Stimulated activated CD8-positive, alpha-beta memory T cell treated with anti-CD3 and anti-CD28 coated beads, Interleukin-4, amount 100 ng/mL, for 1 hour (primary cell): ENCODE measurements around the gene DIP2A.
A peak's percentile ranks its signal among the peaks of the same experiment; 100 is the strongest.
"Not testable (repeated sequence)": the region's sequence is repeated elsewhere in the genome, so short reads cannot be mapped to it uniquely, and the experiment has no call there.

Experiments
- DNase-seq, 2 donors: peaks; one replicate each; pipeline ENCODE4 v3.0.0-alpha.2; 2020; ENCODE audit warnings: low read depth in 2 of 2, low spot score in 1 of 2

Gene DIP2A

DNA sequence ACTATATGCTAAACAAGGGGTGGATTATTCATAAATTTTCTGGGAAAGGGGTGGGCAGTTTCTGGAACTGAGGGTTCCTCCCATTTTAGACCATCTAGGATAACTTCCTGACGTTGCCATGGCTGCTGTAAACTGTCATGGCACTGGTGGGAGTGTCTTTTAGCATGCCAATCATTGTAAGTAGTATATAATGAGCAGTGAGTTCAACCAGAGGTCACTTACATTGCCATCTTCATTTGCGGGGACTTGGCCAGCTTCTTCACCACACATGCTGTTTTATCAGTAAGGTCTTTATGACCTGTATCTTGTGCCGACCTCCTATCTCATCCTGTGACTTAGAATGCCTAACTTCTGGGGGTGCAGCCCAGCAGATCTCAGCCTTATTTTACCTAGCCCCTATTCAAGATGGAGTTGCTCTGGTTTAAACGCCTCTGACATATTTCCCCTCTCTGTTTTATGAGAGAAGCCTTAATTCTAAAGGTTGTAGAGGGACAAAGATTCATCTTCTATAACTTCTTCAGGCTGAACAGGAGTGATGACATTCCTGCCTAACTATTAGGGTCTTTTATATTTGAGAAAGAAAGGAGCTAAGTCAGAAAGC, 60.4 kb downstream of the DIP2A start:
- DNase-seq: no peak

DNA sequence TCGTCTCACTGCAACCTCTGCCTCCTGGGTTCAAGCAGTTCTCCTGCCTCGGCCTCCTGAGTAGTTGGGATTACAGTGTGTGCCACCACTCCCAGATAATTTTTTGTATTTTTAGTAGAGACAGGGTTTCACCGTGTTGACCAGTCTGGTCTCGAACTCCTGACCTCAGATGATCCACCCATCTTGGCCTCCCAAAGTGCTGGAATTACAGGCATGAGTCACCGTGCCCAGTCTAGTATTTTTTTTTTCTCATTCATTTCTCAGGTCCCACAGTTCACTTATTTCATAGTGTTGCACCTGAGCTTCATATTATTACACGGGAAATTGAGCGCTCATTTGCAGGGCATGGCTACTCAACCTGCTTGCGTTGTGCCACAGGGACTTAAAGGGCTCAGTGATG, 68.7 kb downstream of the DIP2A start:
- DNase-seq: not testable (repeated sequence)

DNA sequence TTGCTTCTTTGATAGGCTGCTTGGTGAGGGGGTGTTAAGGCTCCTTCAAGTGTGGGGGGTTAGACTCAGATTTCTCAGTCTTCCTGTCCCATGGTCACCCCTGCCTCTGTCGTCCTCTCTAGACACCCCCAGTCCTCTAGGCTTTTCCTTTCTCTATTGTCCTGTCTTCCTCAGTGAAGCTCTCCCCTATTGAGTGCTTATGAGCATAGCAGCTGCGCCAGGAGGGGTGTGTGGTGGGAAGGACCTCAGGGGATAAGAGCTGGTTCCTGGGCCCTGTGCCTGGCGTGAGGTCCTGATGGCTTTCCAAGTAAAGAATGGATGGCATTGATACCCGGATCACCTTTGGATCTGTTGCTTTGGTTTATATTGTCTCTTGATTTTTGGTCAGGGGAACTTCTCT, 69.1 kb downstream of the DIP2A start:
- no peak for DNase-seq

DNA sequence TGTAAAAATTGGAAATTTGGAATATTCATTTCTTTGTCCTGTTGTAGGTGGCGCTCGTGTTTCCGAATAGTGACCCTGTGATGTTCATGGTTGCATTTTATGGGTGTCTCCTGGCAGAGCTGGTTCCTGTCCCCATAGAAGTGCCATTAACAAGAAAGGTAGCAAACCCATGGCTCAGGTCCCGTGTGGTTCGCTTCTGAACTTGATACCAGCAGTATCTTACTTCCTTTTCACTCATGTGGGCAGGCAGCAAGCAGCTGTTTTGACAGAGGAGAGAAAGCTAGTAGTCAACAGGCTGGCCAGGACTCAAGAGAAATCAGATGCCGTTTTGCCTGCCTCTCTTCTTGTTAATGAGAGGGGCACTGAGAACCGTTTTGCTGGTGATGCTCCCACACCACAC, 73.4 kb downstream of the DIP2A start:
- no peak for DNase-seq

DNA sequence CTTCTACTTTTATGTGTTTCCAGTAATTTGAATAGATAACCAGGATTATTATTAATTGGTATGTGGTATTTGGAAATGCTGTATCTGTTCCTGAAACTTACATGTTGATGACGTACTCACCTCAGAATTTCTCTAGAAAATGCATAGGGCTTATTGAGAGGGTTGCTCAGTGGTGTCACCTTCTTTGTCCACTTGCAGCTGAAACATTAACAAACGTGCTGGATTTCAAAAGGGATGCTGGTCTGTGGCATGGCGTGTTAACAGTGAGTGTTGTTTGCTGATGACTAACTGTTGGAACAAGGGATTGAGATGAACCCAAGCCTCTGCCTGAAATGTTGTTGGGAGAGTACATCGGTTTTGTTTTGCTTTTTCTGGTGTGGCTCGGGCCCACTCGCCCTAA, 78.3 kb downstream of the DIP2A start:
- DNase-seq: no peak

DNA sequence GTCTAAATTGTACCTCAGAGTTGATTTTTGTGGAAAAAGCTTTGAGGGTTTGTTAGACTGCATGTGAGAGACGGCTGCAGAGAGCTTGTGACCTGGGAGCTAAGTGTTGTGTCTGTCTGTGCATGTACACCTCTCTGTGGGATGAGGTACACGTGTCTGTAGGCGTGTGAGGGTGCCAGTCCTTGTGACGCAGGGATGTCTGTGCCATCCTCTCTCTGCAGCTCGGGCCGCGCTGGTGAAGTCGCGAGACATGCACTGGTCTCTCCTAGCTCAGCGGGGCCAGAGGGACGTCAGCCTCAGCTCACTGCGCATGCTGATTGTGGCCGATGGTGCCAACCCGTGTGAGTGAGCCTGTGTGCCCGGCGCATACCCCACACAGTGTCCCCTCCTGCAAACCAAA, 79.6 kb downstream of the DIP2A start:
- no peak for DNase-seq

DNA sequence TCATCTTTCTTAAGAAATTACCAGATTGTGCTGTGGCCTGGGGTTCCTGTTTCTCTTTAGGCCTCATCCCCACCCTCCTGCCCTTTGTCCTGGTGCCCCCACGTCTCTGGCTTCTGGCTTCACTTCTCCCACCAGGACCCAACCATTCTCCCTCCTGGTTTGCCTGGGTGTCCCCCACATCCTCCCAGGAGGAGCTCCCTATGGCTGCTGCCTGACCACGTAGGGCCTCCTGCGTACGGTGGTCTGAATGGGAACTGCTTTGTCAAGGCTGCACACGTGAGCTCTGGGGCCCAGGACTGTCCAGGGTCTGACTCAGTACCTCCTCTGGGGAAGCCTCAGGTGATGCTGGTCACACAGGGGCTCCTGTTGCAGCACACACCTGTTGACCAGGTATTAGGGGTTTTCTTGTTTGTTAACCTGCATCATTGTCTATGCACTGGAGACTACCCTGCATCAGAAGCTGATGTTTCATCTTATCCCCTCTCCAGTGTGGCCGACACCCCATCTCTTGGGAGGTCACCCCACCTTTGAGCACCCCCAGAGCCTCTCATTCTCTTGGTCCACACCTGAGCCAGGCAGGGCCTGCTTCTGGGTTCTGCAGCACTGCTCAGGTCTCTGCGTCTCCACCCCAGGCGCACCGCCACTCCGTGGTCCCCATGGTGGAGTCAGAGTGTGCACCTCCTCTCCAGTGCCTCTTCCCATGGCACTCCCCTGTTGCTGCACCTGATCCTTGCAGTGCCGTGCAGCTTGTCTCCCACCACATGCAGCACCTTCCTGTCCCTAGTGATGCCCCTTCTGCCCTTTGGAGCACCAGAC, 80.4 kb downstream of the DIP2A start:
- DNase-seq: no peak

DNA sequence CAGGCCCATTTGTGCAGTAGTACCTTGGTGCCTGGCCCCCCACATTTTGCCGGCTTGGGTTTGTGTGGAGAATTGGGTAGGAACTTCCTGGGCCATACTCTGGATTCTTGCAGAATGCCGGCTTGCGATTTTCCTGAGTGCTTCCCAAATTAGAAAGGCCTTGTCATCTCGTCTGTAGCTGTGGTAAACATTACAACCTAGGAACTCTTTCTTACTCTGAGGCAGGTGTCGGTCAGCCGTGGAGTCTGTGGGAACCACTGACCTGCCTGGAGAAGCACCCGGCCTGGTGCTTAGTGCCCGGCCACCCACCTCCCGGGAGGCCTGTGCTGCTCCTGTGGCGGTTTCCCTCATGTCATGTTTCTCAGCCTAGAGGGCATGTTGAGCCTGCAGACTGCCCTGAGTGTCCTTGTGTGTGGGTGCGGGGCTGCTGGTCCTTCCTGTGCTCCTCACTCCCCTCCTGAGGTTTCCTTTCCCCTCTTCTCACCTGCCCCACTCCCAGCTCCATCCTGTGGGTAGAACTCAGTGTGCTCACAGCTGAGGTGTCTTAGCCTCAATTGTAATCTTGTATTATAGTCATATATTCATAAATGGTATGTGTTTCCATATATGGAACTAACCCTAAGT, 81.5 kb downstream of the DIP2A start:
- no peak for DNase-seq

DNA sequence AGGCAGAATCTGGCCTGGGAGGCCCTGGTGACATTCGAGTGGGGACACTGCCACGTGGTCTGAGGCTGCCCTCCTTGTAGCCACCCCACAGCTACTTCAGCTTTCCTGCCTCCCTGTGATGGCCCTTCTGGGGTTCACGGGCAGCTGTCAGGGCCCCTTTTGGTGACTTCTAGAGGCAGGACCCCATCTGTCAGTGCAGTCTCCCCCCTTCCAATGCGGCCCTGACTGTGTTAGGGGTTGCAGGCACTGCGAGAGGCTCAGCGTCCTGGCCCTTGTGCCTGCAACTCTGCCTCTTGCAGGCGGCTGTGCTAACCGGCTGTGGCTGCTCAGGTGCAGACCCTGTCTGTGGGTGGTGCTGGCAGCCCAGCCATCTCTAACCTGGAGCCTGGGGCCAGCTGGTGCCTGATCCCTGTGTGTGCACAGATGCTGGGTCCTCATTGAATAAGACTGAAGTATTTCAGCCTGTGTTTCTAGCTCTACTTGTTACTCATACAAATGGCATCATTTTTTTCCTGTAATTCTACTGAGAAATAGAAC, 84.0 kb downstream of the DIP2A start:
- DNase-seq: no peak

DNA sequence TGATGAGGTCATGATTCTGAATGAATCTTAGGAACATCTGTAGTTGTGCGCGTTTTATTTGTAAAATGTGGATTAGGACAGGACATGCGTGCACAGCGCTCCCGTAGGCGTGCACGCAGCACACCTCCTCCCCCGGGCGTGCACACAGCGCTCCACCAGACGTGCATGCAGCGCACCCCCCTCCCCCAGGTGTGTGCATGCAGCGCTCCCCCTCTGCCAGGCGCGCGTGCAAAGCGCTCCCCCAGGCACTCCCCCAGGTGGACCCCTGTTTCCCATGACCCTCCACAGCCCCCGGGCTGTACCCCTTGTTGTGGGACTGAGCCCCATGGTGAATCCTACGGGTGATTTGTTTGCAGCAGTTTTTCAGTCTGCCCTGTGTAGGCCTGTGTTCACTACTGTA, 84.6 kb downstream of the DIP2A start:
- no peak for DNase-seq

DNA sequence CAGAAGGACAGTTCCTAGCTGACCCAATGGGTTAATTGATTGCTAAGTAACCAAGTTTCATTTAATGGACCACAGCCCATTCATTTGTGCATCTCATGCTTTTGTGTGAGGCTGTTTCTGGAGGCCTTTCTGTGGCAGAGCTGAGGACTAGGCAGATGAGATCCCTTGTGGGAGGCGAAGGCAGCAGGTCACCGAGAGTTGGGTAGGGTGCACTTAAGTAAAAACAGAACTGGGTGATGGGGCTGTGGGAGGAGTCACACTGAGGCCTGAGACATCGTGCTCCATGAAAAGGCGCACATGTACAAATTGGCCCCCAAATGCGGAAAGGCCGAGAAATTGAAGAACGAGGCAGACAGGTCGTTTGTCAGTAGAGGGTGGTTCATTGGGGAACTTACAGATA, 85.3 kb downstream of the DIP2A start:
- no peak for DNase-seq

DNA sequence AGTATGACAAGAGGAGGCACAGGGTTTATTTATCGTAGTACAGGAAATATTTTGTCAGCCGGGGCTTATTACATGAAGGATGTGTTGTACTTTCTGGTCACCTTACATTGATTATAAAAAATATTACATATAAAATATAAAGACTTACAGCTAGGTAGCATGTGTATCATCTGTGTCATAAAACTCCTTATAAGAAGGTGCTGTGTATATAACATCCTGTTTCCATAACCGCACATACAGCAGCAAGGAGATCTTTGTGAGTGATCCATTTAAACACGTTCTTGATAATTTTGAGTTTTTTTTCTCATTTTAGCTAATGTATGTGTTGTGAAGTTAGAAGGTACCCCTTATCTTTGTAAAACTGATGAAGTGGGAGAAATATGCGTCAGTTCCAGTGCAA, 86.1 kb downstream of the DIP2A start:
- no peak for DNase-seq

DNA sequence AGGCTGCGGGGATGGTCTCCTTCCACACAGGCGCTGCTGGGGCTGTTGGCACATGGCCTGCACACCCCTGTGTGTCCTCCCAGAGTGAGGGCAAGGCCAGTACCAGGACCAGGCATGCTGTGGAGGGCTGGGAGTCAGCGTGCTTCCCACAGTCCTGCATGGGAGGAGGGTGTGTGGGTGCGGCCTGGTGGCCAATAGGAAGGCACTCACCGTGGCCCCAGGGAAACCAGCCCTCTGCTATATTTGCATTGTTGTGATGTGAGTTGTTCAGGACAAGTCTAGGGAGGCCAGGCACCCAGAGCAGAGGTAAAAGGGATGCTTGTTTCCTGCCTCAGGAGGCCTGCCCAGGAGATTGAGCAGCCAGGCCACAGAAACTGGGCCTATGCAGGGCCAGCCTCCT, 86.7 kb downstream of the DIP2A start:
- no peak for DNase-seq

DNA sequence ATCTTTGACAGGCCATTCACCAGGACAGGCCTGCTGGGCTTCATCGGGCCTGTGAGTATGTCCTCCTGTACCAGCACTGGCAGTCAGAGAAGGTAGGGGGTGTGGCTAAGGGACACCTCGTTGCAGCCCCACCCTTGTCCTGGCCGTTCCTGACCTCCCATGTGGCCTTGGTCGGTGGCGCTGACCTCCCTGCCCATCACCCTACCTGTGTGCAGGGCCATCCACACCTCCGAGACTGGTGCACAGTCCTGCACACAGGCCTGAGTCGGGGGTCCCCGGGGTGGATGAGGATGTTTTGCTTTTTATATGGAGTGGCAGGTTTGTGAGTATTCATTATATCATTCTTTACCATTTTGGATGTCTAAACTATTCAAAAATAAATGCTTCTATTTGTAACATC, 87.2 kb downstream of the DIP2A start:
- no peak for DNase-seq

DNA sequence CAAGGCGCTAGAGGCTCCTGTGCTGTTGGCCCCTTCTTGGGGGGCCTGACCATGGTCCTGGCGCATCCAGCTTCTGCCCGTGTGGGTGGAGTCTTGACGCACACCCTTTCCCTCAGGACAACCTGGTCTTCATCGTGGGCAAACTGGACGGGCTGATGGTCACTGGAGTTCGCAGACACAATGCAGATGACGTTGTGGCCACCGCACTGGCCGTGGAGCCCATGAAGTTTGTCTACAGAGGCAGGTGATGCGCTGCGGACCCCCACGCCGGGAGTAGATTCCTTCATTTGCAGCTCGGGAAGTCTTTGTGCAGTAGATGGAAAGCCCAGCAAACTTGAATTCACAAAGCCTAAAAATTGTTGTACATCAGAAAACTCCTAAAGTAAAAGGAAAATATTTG, 88.1 kb downstream of the DIP2A start:
- DNase-seq: no peak

DNA sequence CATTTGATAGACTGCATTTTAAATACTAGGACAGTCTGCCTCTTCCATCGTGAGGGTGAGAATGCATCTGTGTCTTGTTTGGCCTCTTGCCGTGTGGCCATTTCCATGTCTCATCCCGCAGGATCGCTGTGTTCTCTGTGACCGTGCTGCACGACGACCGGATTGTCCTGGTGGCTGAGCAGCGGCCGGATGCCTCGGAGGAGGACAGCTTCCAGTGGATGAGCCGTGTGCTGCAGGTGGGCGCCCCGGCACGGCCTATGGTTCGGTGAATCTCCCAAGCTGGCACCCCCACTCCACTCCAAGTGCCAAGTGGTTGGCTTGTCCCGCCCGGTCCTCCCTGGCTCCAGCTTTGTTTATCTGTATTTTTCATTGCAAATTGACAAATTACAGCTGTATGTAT, 91.0 kb downstream of the DIP2A start:
- no peak for DNase-seq

DNA sequence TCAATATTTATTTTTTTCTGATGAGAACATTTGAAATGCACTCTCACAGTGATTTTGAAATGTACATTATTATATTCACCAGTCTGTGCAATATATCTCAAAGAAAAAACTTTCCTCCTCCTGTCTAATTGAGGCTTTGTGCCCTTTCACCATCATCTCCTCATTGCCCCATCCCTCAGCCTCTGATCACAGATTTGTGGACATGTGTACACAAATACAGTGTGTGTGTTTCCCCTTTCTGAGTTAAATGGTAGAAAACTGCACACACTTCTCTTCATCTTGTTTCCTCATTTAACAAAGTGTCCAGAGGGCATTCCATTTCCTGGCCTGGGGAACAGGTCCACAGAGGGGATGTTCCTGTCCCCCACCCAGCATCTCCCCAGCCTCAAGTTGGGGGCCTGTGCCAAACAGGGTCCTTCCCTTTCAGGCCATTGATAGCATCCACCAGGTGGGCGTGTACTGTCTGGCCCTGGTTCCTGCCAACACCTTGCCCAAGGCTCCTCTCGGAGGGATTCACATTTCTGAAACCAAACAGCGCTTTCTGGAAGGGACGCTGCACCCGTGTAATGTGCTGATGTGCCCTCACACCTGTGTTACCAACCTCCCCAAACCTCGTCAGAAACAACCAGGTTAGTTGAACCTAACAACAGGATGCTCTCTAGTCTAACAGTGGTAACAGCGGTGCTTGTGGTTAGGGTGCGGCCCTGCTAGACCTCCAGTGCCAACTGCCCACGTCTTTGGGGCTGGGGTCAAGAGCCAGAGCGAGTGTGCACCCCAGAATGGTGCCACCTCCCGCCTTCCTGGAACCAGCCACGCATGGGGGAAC, 91.6 kb downstream of the DIP2A start:
- peak in 1 of 2 donors; percentile 27 for DNase-seq

DNA sequence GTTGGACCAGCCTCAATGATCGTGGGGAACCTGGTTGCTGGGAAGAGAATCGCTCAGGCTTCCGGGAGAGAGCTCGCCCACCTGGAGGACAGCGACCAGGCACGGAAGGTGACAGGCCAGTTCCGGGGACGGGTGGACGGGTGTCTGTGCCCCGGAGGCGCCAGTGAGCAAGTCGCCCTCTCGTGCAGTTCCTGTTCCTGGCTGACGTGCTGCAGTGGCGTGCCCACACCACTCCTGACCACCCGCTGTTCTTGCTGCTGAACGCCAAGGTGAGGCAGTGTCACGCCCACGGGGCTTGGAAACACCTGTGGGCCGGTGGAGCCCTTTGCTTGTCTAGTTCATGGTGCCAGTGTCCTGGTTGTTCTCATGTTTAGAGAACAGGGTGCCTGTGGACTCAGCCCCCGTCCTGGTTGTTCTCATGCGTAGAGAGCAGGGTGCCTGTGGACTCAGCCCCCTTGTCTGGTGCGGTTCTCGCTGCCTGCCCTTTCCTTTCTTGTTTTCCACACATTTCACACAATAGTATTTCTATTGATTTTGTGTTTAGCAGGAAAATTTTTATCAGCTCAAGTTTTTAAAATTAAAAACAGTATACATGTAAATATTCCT, 93.0 kb downstream of the DIP2A start:
- no peak for DNase-seq

DNA sequence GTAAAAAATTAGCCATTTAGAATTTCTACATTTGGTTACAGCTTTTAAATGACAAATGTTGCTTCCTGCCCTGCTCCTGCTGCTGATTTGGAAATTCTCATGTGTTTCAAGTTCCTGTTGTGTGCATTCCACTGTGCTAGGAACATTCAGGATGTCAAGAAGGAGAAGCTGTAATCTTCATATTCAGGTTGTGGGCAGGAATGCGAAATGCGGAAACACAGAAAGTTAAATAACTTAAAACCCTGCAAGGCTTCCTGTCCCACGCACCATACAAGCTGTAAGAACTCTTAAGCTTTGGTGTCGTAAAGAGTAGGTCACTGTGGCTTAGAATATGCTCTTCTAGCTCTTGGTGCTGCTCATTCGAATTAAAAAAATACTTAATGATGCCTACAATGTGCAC, 93.6 kb downstream of the DIP2A start:
- no peak for DNase-seq

DNA sequence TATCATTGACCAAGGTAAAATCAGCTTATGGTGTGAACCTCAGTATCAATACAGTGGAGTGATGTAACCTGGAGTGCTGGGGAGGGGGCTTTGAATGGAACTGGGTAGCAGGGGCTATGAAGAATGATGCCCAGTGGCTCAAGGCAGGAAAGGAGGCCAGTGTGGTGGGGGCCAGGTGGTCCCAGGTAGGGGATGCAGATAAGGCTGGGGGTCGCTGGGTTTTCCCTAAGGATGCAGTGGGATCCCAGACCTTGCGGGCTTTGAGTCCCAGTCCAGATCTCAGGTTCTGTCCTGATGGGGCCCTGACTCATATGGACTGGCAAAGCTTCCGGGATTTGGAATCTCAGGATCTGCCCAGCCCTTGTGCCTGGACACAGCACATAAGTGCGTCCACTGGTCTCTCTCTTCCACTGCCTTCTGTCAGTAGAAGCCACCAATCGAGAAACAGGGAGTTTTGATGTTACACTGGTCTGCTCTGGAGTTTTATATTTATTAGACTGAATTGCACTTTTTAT, 94.2 kb downstream of the DIP2A start:
- no peak for DNase-seq

DNA sequence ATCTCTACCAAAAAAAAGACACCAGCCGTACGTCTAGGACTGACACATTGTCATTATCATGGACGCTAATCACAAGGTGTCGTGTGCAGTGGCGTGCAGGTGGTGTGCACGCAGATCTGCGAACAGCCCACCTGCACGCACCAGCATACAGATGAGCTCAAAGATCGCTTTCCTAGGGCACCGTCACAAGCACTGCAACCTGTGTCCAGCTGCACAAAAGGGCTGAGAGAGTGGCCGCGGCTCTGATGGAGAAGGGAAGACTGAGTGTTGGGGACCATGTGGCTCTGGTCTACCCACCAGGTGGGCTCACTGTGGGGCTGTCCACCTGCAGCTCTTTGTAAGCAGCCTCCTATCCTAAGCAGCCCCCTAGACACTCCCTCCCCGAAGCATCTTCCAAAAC, 95.3 kb downstream of the DIP2A start:
- DNase-seq: no peak
